ENCODE data around the gene POC5.
"Not testable (repeated sequence)": the region's sequence is repeated elsewhere in the genome, so short reads cannot be mapped to it uniquely, and the experiment has no call there.

Gene POC5

GRCh38 chr5:75706775-75707174 lies 10.5 kb downstream of the POC5 start:
- no peak for DNase-seq

GRCh38 chr5:75706016-75706415 lies 11.2 kb downstream of the POC5 start:
- no peak for DNase-seq

- no peak for DNase-seq
Observed at GRCh38 chr5:75701856-75702255, 15.4 kb downstream of the POC5 start.

GRCh38 chr5:75695472-75696351 lies 21.5 kb downstream of the POC5 start:
- not testable (repeated sequence) for DNase-seq

GRCh38 chr5:75694781-75695180 lies 22.5 kb downstream of the POC5 start:
- no peak for DNase-seq

GRCh38 chr5:75690669-75691068 lies 26.6 kb downstream of the POC5 start:
- no peak for DNase-seq

GRCh38 chr5:75686480-75686879 lies 30.8 kb downstream of the POC5 start:
- no peak for DNase-seq

- DNase-seq, result no peak
Observed at GRCh38 chr5:75685141-75685540, 32.1 kb downstream of the POC5 start.

GRCh38 chr5:75681125-75681830 lies 36.0 kb downstream of the POC5 start:
- DNase-seq, result no peak

- DNase-seq, result no peak
Observed at GRCh38 chr5:75678155-75678554, 39.1 kb downstream of the POC5 start.

GRCh38 chr5:75677607-75678006 lies 39.6 kb downstream of the POC5 start:
- no peak for DNase-seq

- DNase-seq, result no peak
Observed at GRCh38 chr5:75675783-75676182, 41.5 kb downstream of the POC5 start.

- DNase-seq, result no peak
Observed at GRCh38 chr5:75672616-75673015, 44.6 kb downstream of the POC5 start.

- no peak for DNase-seq
Observed at GRCh38 chr5:75671506-75671905, 45.7 kb downstream of the POC5 start.

GRCh38 chr5:75670577-75670976 lies 46.7 kb downstream of the POC5 start:
- DNase-seq, result no peak

GRCh38 chr5:75668977-75669689 lies 48.1 kb downstream of the POC5 start:
- DNase-seq, result no peak

- no peak for DNase-seq
Observed at GRCh38 chr5:75668445-75668844, 48.8 kb downstream of the POC5 start.

GRCh38 chr5:75667586-75667985 lies 49.7 kb downstream of the POC5 start:
- no peak for DNase-seq

GRCh38 chr5:75666801-75667200 lies 50.4 kb downstream of the POC5 start:
- no peak for DNase-seq

- DNase-seq, result no peak
Observed at GRCh38 chr5:75664979-75665378, 52.3 kb downstream of the POC5 start.

GRCh38 chr5:75663579-75664284 lies 53.5 kb downstream of the POC5 start:
- DNase-seq, result peak in 7 of 56 donors; percentile 10 to 45 (median 18)

All from nucleus accumbens (tissue), 56 donors.